ENCODE measurements around the gene PLD4.

PLD4 gene

DNA sequence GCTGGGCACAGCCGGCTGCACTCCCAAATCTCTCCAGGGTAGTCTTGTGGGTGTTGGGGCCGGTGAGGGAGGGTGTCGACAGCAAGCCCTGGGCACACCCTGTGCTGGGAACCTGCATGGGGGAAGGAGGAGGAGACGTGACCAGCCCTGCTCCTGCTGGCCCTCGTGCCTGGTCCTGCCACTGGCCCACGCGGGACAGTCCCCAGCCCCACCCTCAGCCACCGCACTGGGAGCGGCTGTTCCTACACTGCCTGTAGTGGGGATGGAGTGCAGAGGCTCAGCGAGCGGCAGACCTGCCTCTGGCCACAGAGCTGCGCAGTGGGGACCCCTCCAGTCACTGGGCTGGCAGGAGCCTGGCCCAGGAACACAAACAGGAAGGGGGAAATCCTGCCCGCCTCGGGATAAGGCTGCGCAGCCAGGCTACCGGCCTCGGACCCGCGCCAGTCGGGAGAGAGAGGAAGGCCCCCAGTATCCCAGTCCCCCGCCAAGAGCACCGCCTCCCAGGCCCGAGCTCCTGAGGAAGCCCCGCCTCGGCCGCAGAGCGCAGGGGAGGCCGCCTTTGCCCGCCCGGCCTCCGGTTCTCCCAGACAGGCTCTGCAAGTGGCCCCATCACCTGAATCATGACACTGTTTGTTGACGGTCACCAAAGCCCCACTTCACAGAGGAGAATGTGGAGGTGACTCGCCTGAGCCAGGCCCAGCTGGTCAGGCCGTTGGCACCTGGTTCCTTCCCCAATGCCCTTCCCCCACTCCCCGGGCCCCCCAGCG, 42.9 kb downstream of the PLD4 start:
- no peak overlapping the region for H3K4me3 ChIP-seq (ENCODE audit: low read depth, low read length)
- TF ChIP-seq, protein P1, sequence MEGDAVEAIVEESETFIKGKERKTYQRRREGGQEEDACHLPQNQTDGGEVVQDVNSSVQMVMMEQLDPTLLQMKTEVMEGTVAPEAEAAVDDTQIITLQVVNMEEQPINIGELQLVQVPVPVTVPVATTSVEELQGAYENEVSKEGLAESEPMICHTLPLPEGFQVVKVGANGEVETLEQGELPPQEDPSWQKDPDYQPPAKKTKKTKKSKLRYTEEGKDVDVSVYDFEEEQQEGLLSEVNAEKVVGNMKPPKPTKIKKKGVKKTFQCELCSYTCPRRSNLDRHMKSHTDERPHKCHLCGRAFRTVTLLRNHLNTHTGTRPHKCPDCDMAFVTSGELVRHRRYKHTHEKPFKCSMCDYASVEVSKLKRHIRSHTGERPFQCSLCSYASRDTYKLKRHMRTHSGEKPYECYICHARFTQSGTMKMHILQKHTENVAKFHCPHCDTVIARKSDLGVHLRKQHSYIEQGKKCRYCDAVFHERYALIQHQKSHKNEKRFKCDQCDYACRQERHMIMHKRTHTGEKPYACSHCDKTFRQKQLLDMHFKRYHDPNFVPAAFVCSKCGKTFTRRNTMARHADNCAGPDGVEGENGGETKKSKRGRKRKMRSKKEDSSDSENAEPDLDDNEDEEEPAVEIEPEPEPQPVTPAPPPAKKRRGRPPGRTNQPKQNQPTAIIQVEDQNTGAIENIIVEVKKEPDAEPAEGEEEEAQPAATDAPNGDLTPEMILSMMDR (IDR thresholded peaks at IDR 0.05; ENCODE audit: control insufficient read depth, extremely low read depth, insufficient read depth): no peak
- DNase-seq (ENCODE audit: low read depth): no peak

DNA sequence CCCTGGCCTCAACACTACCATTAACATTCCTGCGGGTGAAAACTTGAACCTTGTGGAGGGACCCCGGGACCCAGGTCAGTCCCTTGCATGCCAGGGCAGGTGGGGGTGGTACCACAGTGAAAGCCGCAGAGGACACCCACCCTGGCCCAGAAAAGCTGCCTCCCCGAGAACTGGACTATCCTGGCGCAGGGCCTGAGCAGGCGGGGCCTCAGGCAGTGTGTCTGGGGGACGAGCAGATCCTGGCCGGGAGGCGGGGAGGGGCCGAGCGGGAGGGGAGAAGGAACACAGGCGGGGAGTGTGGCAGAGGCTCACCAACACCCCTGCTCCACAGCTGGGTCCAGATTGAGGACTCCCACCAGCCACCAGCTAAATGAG, 43.5 kb downstream of the PLD4 start:
- no peak overlapping the region for H3K4me3 ChIP-seq (ENCODE audit: low read depth, low read length)
- TF ChIP-seq, protein P1 (IDR thresholded peaks at IDR 0.05; ENCODE audit: control insufficient read depth, extremely low read depth, insufficient read depth): no peak
- DNase-seq (ENCODE audit: low read depth): no peak

DNA sequence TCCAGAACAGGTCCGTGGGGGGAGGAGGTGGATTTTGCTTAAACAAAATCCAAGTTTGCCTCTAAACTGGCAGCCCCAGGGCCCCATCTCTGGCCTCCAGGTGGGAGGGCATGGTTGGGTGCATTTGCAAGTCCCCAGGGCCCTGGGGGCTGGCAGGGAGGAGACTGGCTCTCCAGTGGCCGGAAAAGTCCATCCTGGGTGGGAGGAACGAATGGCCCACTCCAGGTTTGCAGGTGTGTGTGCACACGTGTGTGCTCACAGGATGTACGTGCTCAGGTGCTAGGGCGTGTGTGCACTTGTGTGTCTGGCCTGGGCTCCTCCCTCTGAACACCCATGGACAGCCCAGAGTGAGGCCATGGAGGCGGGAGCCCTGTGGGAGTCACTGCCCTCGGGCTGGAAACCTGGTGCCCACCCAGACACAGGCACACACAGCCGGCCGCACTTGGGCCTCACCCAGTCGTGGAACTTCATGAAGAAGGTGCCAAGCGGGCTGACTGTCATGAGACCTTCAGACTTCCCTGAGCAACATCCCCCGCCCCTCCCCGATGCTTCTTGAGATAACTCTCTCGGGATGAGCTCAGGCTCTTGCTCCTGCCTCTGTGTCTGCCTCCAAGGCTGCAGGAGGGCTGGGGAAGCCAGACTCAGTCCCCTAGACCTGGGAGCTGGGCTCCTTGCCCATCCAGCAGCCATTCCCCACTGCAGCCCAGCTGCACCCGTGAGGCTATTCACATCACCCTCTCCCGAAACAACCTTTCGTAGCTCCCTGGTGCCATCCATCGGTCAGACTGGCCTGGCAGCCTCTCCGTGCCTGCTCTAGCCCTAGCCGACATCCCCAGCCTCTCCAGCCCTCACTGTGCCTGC, 44.1 kb downstream of the PLD4 start:
- TF ChIP-seq, protein P1 (IDR thresholded peaks at IDR 0.05; ENCODE audit: control insufficient read depth, extremely low read depth, insufficient read depth): peak; percentile 57
- no peak overlapping the region for H3K4me3 ChIP-seq (ENCODE audit: low read depth, low read length)
- DNase-seq (ENCODE audit: low read depth): no peak

DNA sequence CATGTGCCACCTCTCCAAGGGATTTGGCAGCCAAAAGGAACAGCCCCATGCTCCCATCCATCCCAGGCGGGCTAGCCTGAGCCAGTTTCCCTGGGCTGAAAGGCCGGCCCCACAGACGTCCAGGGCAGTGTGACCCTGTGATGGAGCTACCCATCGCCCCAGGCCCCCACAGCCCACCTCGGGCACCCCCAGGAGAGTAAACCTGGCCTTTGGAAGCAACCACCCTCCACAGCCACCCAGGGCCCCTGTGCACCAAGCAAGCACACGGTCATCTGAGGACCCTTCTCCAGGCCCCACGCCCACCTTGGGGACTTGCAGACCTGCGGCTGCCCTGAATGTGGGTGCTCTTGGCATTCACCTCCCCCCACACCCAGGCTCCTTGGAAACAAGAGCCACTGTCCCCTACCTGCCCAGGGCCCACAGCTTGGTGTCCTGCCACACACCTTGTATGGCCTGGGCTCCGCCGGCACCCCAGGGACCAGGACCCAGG, 45.1 kb downstream of the PLD4 start:
- TF ChIP-seq, protein P1 (IDR thresholded peaks at IDR 0.05; ENCODE audit: control insufficient read depth, extremely low read depth, insufficient read depth): no peak
- no peak for DNase-seq (ENCODE audit: low read depth)
- H3K4me3 ChIP-seq (ENCODE audit: low read depth, low read length): no peak overlapping the region

DNA sequence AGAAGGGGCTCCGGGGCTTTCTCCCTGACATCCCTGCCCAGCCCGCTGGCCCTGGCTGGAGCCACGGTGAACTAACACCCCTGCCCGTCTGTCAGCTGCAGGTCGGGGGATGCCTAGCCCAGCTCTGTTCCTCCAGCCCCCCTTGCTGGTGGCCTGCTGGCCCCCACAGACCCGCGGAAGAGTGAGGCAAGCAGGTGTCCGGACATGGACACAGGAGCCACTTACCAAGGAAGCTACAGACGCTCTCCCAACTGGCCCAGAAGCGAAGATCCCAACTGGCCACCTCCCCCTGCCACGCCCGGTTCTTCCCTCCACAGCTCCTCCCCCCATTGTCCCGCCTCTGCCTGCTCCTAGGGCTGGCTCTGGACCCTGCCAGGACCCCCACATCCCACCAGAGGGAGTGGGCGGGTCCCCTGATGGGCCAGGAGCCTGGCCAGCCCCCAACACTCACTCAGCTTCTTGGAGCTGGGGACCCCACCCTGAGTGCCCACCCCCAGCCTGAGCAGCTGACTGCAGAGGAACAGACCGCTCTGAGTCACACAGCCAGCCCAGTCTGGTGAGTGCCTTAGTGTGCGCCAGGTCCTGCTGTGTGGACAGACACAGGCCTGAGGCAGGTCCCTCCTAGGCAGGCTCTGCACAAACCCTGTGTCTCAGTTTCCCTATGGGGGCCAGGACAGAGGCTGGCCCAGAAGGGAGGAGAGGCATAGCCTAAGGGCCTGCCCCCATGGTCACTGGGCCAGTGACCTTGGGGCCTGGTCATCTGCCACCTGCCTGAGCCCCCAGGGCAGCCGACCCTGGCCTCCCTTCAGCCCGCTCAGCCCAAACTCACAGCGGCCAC, 45.8 kb downstream of the PLD4 start:
- TF ChIP-seq, protein P1 (IDR thresholded peaks at IDR 0.05; ENCODE audit: control insufficient read depth, extremely low read depth, insufficient read depth): no peak
- no peak for DNase-seq (ENCODE audit: low read depth)
- H3K4me3 ChIP-seq (ENCODE audit: low read depth, low read length): no peak overlapping the region

DNA sequence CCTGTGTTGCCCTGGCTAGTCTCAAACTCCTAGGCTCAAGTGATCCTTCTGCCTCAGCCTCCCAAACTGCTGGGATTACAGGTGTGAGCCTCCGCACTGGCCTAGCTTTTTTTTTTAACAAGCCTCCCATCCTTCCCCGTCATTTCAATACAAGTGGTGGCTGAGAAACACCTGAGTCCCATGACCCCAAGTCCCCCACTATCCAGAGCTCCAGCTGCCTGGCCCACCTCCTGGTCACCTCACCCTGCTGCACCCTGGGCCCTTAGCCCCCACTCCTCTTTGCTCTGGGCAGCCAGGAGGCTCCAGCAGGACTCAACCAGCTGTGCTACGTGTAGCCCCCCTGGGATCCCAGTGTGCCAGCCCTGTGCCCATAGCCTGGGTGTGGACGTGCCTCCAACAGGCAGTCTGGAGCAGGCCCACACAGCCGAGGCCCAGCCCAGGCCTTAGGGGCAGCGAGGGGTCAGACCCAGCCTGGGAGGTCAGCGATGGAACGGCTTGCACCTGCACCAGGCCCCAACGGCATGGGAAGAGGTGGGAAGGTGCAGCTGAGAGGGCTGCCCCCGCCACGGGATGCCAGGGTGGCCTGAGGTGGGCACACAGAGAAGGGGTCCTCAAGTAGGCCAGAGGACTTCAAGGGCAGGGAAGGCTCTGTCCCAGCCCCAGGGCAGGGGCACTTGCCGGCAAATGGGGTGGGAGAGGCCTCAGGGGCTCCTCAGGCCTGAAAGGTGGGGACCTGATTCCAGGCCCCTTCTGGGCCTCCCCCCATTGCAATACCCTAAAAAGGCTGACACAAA, 47.0 kb downstream of the PLD4 start:
- TF ChIP-seq, protein P1 (IDR thresholded peaks at IDR 0.05; ENCODE audit: control insufficient read depth, extremely low read depth, insufficient read depth): no peak
- DNase-seq (ENCODE audit: low read depth): no peak
- H3K4me3 ChIP-seq (ENCODE audit: low read depth, low read length): no peak overlapping the region
